TTC549 (cell line): Measurements from ENCODE around the gene DPPA2.

Experiments
- FAIRE-seq: peaks from 2 replicates; lab custom pipeline; 2012; peaks lifted over from hg19 to GRCh38; lab: Jason Lieb, UNC

Gene DPPA2

DNA sequence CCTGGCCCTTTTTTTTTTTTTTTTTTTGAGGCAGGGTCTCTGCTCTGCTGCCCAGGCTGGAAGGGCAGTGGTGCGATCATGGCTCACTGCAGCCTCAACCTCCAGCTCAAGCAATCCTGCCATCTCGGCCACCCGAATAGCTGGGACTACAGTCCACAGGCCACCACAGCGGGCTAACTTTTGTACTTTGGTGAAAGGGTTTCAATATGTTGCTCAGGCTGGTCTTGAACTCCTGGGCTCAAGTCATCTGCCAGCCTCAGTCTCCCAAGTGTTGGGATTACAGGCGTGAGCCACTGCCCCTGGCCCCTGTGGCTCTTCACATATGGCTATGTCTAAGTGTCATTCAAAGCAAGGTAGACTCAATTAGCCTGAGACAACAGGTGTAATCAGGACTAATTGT lies 8.8 kb upstream of the DPPA2 start:
- no peak for FAIRE-seq

GRCh38 chr3:109313061-109313460 lies 3.3 kb downstream of the DPPA2 start:
- no peak for FAIRE-seq

GRCh38 chr3:109297496-109297895 lies 18.8 kb downstream of the DPPA2 start:
- no peak for FAIRE-seq

- FAIRE-seq: no peak
These were observed 32.2 kb downstream of the DPPA2 start for GRCh38 chr3:109284071-109284470.

DNA sequence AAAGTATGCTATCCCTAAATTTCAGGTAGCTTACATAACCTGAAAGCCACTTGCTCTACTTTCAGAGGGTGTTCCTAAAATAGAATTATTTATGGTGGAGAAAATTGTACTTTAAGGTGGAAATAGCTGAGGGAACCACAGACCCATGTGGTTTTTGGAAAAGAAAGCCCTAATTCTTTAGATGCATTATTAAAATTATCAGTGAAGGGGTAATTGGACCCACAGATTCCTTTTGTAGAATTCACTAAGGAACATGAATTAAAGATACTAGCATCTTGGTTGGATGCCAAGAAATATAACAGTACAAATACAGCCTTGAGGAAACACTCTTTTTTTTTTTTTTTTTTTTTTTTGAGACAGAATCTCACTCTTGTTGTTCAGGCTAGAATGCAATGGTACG lies 37.8 kb downstream of the DPPA2 start:
- no peak for FAIRE-seq

- FAIRE-seq: no peak
These were observed 38.2 kb downstream of the DPPA2 start for GRCh38 chr3:109278141-109278540.

- FAIRE-seq: no peak
These were observed 40.5 kb downstream of the DPPA2 start for GRCh38 chr3:109275702-109276293.

DNA sequence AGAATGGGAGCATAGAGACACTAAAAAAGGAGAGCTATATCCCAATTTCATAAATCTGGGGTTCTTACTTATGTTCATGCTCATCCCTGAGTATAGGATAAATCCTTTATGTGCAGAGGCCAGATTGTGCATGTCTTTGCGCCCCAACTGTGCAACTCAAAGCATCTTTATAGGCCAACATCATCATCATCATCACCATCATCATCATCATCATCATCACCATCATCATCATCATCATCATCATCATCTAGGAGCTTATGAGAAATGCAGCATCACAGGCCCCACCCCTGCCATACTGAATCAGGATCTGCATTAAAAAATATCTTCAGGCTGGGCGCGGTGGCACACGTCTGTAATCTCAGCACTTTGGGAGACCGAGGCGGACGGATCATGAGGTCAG lies 45.5 kb downstream of the DPPA2 start:
- FAIRE-seq: no peak

DNA sequence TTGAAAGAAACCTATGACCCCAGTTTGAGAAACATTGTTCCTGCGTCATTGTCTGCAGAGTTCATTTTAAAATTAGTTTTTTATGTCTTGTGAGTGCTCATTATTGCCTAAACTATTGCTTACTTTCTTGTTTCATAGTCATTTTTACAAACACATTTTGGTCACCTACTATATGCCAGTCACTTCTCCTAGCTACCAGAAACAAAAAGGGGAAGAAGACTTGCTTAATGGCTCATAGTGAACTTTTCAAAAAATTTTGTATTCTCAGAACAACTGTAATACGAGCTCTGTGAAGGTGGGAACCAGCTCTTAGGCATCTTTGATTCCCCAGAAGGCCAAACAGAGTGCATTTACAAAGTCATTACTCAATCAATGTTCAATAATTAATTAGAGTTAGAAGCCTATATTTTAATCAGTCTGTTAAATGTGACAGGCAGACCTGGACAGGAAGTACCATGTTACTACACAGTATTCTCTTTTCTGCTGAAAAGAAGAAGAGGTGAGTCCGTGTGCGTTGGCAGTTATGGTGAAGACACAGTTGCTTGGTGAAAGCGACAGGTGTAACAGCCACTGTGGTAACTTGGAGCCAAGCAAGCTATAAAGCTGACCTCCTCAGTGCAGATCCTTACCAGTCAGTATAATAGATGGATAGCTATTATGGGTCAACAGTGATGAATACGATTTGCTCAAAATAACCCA lies 46.6 kb downstream of the DPPA2 start:
- no peak for FAIRE-seq

DNA sequence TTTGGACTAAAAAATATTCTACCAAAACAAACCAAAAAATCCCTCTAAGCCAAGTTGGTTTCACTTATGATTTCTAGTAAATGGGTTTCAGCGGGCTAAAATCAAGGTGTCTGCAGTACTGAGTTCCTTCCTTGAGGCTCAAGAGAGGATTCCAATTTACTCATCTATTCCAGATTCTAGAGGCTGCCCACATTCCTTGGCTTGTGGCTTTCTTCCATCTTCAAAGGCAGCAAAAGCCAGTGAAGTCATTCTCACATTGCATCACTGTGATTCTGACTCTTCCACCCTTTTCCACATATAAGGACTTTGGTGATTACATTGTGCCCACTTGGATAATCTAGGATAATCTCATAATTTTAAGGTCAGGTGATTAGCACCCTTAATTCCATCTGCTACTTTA lies 48.1 kb downstream of the DPPA2 start:
- no peak for FAIRE-seq

DNA sequence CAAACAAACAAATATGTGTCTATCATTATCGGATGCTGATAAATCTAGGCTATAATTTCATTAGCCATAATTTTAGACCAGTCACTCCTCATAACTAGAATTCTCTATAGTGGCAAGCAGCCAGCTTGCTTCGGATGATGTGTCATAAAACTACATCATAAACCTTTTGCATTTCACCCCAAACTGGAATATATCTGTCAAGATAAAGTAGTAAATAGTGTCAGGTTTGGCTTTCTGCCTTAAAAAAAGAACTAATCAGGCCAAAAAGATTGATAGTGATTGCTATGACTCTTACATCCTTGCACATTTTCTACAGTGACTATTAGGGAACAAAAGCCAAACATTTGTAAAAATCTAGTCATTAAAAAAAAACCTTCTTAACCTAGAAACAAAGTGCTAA lies 51.0 kb downstream of the DPPA2 start:
- FAIRE-seq: no peak

GRCh38 chr3:109257269-109257668 lies 59.0 kb downstream of the DPPA2 start:
- no peak for FAIRE-seq

- FAIRE-seq: no peak
These were observed 61.5 kb downstream of the DPPA2 start for GRCh38 chr3:109254770-109255169.

DNA sequence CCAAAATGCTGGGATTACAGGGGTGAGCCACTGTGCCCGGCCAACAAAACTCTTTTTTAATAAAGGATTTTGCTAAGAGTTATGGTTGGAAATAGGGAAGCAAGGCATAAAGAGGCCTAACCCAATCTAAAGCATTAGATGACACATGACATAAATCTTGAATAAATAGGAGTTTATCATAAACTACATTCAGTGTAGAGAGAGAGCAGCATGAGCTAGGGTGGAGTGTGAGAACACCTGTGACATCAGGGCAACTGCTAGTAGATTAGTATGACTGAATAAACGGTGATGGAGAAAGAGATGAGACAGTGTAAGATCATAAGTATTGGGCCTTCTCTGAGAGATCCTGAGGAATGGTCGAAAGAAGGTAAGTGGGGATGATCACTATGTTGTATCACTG lies 63.7 kb downstream of the DPPA2 start:
- FAIRE-seq: no peak
